ENCODE results near the gene ANTXR1.

Gene ANTXR1

GRCh38 chr2:69269330-69269729, 256.4 kb downstream of the ANTXR1 start:
- FAIRE-seq (no peak), DNase-seq (ENCODE audit: low spot score) (no peak)

- FAIRE-seq (no peak), DNase-seq (ENCODE audit: low spot score) (no peak)
These were observed 258.9 kb downstream of the ANTXR1 start for GRCh38 chr2:69271831-69272257.

- FAIRE-seq = no peak
- no peak for DNase-seq (ENCODE audit: low spot score)
These were observed 260.0 kb downstream of the ANTXR1 start for GRCh38 chr2:69272803-69273471.

GRCh38 chr2:69275490-69275889, 262.5 kb downstream of the ANTXR1 start:
- no peak for DNase-seq (ENCODE audit: low spot score)
- no peak for FAIRE-seq

GRCh38 chr2:69278366-69278765, 265.4 kb downstream of the ANTXR1 start:
- FAIRE-seq (no peak), DNase-seq (ENCODE audit: low spot score) (no peak)

GRCh38 chr2:69279211-69279610, 266.2 kb downstream of the ANTXR1 start:
- FAIRE-seq (no peak), DNase-seq (ENCODE audit: low spot score) (no peak)

- FAIRE-seq = no peak
These were observed 267.1 kb downstream of the ANTXR1 start for GRCh38 chr2:69279931-69280681.

GRCh38 chr2:69280796-69281412, 267.9 kb downstream of the ANTXR1 start:
- DNase-seq (ENCODE audit: low spot score) (no peak), FAIRE-seq (no peak)

More at GRCh38 chr2:69279931-69280681, 267.1 kb downstream of the ANTXR1 start:
- DNase-seq (ENCODE audit: low spot score) = no peak

GRCh38 chr2:69285379-69285894, 272.5 kb downstream of the ANTXR1 start:
- FAIRE-seq (no peak), DNase-seq (ENCODE audit: low spot score) (no peak)

- FAIRE-seq (no peak), DNase-seq (ENCODE audit: low spot score) (no peak)
These were observed 274.6 kb downstream of the ANTXR1 start for GRCh38 chr2:69287544-69287943.

GRCh38 chr2:69288429-69288828, 275.4 kb downstream of the ANTXR1 start:
- no peak for DNase-seq (ENCODE audit: low spot score)
- FAIRE-seq = no peak

- DNase-seq (ENCODE audit: low spot score) (no peak), FAIRE-seq (no peak)
These were observed 278.1 kb downstream of the ANTXR1 start for GRCh38 chr2:69291004-69291650.

- DNase-seq (ENCODE audit: low spot score) (no peak), FAIRE-seq (no peak)
These were observed 278.7 kb downstream of the ANTXR1 start for GRCh38 chr2:69291721-69292120.

GRCh38 chr2:69292256-69292655, 279.3 kb downstream of the ANTXR1 start:
- no peak for FAIRE-seq
- no peak for DNase-seq (ENCODE audit: low spot score)

GRCh38 chr2:69296421-69296820, 283.4 kb downstream of the ANTXR1 start:
- FAIRE-seq = no peak
- no peak for DNase-seq (ENCODE audit: low spot score)

GRCh38 chr2:69297216-69297615, 284.2 kb downstream of the ANTXR1 start:
- FAIRE-seq (no peak), DNase-seq (ENCODE audit: low spot score) (no peak)

GRCh38 chr2:69298261-69298660, 285.3 kb downstream of the ANTXR1 start:
- peak; percentile 87 for DNase-seq (ENCODE audit: low spot score)

GRCh38 chr2:69298862-69299261, 285.9 kb downstream of the ANTXR1 start:
- no peak for FAIRE-seq
- DNase-seq (ENCODE audit: low spot score) = peak; percentile 36

More at GRCh38 chr2:69298261-69298660, 285.3 kb downstream of the ANTXR1 start:
- peak; percentile 74 for FAIRE-seq
